Astrocyte of the spinal cord (primary cell): Measurements from ENCODE around the gene TINAGL1.

Experiments
- DNase-seq: peaks from one replicate; pipeline ENCODE4 v3.0.0; 2011; ENCODE audit warnings: low read depth, low spot score
- H3K4me3 ChIP-seq: 2 replicates; pipeline ENCODE4 v1.5.1; 2011; ENCODE audit warnings: low read depth, mild to moderate bottlenecking, low read length, moderate library complexity
- in situ Hi-C: cut with HindIII; loops from 2 replicates; pipeline ENCODE4 v1.10.0; 2017; ENCODE audit warnings: low sequenced_read_pairs
- TF ChIP-seq, protein P1 (sequence below): IDR thresholded peaks from 2 replicates; pipeline ENCODE4 v1.5.1; 2012; ENCODE audit warnings: low read depth, mild to moderate bottlenecking, low read length, inconsistent platforms

The TINAGL1 gene

DNA sequence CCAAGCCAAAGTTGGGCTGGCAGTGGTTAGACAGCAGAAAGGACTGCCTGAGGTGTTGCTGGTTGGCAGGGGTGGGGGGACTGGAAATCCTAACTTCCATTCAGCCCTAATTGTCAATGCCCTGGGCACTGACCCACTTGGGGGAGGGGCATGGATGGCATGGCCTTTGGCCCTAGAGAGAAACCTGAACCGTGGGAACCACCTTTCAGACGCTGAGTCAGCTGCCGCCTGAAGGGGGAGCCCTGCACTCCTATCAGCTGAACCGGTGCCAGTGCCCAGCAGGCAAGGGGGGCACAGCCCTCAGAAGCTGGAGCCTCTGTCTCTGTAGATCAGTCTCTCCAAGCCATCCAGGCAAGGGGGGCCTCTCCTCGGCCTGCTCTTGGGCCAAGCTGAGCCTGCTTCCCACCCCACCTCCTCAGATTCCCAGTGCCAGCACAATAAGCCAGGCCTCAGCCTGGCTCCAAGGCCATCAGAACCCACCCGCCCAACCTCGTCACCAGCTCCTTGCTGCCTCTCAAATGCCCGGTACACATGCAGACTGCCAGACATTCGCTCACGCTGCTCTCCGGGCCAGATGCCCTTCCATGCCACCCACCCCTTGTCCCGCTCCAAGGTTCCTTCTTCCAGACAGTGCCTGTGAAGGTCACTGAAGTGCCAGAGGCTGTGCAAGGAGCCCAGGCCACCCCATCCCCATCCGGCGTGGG is 11.6 kb downstream of the TINAGL1 start:
- no peak for DNase-seq

DNA sequence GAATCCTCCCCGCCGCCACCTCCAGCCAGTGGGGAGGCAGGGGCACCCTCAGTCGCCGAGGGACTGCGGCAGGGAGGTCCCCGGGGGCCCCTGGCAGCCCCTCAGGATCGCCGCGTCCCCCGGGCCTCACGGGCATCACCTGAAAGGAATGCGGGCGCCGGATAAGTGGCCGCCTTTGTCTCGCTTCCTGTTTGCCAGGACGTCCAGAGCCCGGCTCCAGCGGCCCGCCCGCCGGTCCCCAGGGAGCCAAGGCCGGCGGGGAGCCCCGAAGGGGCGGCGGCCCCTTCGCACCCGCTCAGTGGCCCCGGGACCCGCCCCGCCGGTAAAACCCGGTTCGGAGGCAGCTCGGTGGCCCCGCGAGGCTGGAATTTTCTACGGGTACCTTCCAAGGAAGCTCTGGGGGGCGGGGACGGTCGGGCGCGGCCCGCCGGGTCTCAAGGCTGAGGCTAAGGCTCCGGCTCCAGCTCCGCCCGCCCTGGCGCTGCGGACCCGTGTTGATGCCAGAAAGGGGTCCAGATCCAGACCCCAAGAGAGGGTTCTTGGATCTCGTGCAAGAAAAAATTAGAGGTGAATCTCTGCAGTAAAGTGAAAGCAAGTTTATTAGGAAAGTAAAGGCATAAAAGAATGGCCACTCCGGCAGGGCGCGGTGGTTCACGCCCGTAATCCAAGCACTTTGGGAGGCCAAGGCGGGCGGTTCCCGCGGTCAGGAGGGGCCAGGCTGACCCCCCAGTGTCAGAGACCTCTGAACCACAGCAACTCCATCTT is 12.6 kb downstream of the TINAGL1 start:
- H3K4me3 ChIP-seq = peak overlapping the region; percentile 13
- in situ Hi-C loops = no loop called here
- no peak for DNase-seq
- TF ChIP-seq, protein P1, sequence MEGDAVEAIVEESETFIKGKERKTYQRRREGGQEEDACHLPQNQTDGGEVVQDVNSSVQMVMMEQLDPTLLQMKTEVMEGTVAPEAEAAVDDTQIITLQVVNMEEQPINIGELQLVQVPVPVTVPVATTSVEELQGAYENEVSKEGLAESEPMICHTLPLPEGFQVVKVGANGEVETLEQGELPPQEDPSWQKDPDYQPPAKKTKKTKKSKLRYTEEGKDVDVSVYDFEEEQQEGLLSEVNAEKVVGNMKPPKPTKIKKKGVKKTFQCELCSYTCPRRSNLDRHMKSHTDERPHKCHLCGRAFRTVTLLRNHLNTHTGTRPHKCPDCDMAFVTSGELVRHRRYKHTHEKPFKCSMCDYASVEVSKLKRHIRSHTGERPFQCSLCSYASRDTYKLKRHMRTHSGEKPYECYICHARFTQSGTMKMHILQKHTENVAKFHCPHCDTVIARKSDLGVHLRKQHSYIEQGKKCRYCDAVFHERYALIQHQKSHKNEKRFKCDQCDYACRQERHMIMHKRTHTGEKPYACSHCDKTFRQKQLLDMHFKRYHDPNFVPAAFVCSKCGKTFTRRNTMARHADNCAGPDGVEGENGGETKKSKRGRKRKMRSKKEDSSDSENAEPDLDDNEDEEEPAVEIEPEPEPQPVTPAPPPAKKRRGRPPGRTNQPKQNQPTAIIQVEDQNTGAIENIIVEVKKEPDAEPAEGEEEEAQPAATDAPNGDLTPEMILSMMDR = no peak

More for the DNA sequence above, 11.6 kb downstream of the TINAGL1 start:
- no peak overlapping the region for H3K4me3 ChIP-seq
- TF ChIP-seq, protein P1 = peak; percentile 75
- in situ Hi-C loops = no loop called here

DNA sequence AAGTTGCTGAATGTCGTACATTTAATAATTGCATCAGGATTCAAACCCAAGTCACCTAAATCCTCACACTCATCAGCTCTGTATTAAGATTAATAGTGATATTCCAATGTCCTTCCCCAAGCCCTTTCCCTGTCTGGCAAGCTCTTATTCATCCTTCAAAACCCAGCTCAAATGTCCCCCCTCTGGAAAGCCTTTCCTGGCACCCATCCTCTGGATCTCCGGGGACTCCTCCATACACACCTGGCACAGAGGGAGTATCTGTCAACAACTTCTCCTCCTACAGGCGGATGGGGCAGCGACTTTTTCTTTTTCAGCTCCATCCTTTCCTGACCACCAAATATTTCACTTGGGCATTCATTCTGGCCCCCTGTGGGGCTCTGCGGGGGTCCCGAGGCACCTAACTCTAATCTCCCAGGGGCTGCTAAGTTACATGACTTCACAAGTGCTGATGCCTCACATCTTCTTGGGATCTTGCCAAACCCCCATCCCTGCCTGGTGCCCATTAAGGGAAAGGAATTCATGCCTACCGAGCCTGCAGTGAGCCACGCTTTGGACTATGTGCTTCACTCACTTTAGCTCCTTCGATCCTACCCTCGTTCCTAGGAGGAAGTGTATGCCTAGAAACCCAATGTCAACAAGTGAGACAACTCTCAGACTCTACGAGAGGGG is 15.2 kb downstream of the TINAGL1 start:
- in situ Hi-C loops = no loop called here
- TF ChIP-seq, protein P1 = no peak
- DNase-seq = peak; percentile 38
- no peak overlapping the region for H3K4me3 ChIP-seq

DNA sequence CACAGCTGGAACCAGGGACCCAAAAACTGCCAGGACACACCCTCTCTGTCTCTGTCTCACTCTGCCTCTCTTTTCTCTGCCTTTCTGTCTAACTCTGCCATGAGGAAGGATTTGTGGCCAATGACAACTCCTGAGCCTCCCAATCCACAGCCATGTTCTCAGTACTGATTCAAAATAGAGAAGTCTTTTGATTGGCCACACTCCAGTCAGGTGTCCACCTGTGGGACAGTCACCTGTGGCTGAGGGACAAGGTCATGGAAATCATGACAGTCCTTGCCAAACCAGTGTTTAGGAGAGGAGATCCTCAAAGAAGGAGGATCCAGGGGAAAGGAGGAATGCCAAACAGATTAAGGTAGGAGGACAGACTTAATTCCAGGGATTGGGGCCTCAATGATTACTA is 15.8 kb downstream of the TINAGL1 start:
- no peak overlapping the region for H3K4me3 ChIP-seq
- DNase-seq = no peak
- in situ Hi-C loops = no loop called here
- TF ChIP-seq, protein P1 = no peak

DNA sequence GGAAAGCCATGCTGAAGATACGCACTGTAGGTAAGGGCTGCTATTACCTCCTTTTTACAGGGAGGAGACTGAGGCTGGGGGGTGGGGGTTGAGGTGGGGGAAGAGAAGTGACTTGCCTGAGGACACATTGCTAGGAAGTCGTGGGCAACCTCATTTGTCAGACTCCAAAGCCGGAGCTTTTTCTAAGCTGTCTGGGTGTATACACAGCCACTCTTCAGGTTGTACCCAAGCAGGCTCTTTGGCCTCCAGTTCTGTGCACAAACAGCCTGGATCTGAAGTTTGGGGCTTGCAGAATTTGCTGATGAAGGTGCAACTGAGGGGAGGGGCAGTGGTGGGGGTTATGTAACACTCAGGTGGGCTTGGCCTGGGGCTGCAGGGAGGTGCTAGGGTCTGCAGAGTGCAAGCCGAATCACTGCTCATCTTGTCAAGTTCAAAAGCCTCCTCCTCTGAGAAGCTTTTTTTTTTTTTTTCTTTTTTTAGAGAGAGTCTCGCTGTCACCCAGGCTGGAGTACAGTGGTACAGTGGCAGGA is 16.9 kb downstream of the TINAGL1 start:
- DNase-seq = no peak
- TF ChIP-seq, protein P1 = no peak
- H3K4me3 ChIP-seq = no peak overlapping the region
- in situ Hi-C loops = no loop called here
